HepG2 (cell line): Measurements from ENCODE around the gene CENPB. TPM values are rescaled to one million over a fixed set of nuclear protein-coding genes. Genes with fewer than 3 reads are reported as not detected.

Source experiments
- AGO1 ChIP-seq: fragments of 200-400 bp; formaldehyde crosslinking; IDR thresholded peaks from 2 replicates; pipeline ENCODE4 v1.6.1; 2017; ENCODE audit warnings: mild to moderate bottlenecking, low read depth, low read length, moderate library complexity; ENCODE audit not compliant: poor library complexity, severe bottlenecking
- ATAD3A ChIP-seq: sonication (generic); formaldehyde crosslinking; IDR thresholded peaks from 2 replicates; pipeline ENCODE4 v1.4.0; 2020; ENCODE audit warnings: missing genetic modification reagents
- DR1 ChIP-seq: sonication (generic); formaldehyde crosslinking; IDR thresholded peaks from 2 replicates; pipeline ENCODE4 v1.8.0; 2021; ENCODE audit warnings: mild to moderate bottlenecking, missing genetic modification reagents, inconsistent platforms
- FOXM1 ChIP-seq: sonication (generic); formaldehyde crosslinking; IDR thresholded peaks from 2 replicates; pipeline ENCODE4 v1.5.0; 2020; ENCODE audit warnings: missing genetic modification reagents
- MEF2D ChIP-seq: sonication (generic); formaldehyde crosslinking; IDR thresholded peaks from 2 replicates; pipeline ENCODE4 v1.5.1; 2020; ENCODE audit warnings: mild to moderate bottlenecking, missing genetic modification reagents
- MIXL1 ChIP-seq: IDR thresholded peaks from 2 replicates; pipeline ENCODE4 v1.6.1; 2016
- PCBP2 ChIP-seq: fragments of 200-400 bp; formaldehyde crosslinking; optimal IDR thresholded peaks from 2 replicates; pipeline ENCODE3; 2018; ENCODE audit warnings: low read length, low read depth; ENCODE audit not compliant: poor library complexity, severe bottlenecking
- RFXANK ChIP-seq: IDR thresholded peaks from 2 replicates; pipeline ENCODE4 v1.6.1; 2016
- SATB2 ChIP-seq: sonication (generic); formaldehyde crosslinking; IDR thresholded peaks from 2 replicates; pipeline ENCODE4 v1.5.0; 2020; ENCODE audit warnings: missing genetic modification reagents
- SMAD1 ChIP-seq: sonication (generic); formaldehyde crosslinking; IDR thresholded peaks from 2 replicates; pipeline ENCODE4 v1.4.0; 2020; ENCODE audit warnings: missing genetic modification reagents, low read depth, mild to moderate bottlenecking, borderline replicate concordance
- SSRP1 ChIP-seq: IDR thresholded peaks from 2 replicates; pipeline ENCODE4 v1.6.1; 2016; ENCODE audit warnings: control low read depth
- STAT5B ChIP-seq: sonication (generic); formaldehyde crosslinking; IDR thresholded peaks from 2 replicates; pipeline ENCODE4 v1.4.0; 2020; ENCODE audit warnings: missing genetic modification reagents
- ZMYM4 ChIP-seq: sonication (generic); formaldehyde crosslinking; IDR thresholded peaks from 2 replicates; pipeline ENCODE4 v1.8.1; 2023; ENCODE audit warnings: mild to moderate bottlenecking, missing genetic modification reagents
- ZNF282 ChIP-seq: fragments of 450-650 bp; IDR thresholded peaks from 2 replicates; pipeline ENCODE4 v1.6.1; 2018; ENCODE audit not compliant: partially characterized antibody
- ZNF652 ChIP-seq: IDR thresholded peaks from 2 replicates; pipeline ENCODE4 v1.6.1; 2016; ENCODE audit warnings: low read depth, borderline replicate concordance
- polyA plus RNA-seq, 8 experiments: library from polyadenylated mRNA; depleted of rRNA in 3 of 8; stranded (reverse) in 7 of 8; unstranded in 1 of 8; fragments of >200 nt; fragmentation: Illumina TruSeq in 4 of 8; extraction: Trizol in 4 of 8; gene quantifications; 2 replicates each; pipeline versions ENCODE4 v1.2.1 to v1.2.3, GENCODE V29; 2011 to 2016; ENCODE audit warnings: low read depth in 4 of 8, missing spikeins in 1 of 8, mixed read lengths in 1 of 8; ENCODE audit not compliant: insufficient read depth in 1 of 8
- total RNA-seq, 5 experiments: library from RNA; depleted of rRNA; stranded (reverse); fragments of >200 nt; fragmentation: Illumina TruSeq; extraction: Trizol; gene quantifications; 2 replicates each; pipeline ENCODE4 v1.2.3, GENCODE V29; 2016; ENCODE audit warnings: low read depth in 1 of 5
- TF ChIP-seq, protein P1 (sequence below): sonication (generic); formaldehyde crosslinking; IDR thresholded peaks from 2 replicates; pipeline ENCODE4 v1.8.1; 2023; ENCODE audit warnings: mild to moderate bottlenecking, missing genetic modification reagents, borderline replicate concordance
- TF ChIP-seq, protein P2 (sequence below): IDR thresholded peaks from 2 replicates; pipeline ENCODE4 v1.6.1; 2016; ENCODE audit warnings: missing biosample characterization, missing genetic modification reagents, low read depth
- TF ChIP-seq, protein P3 (sequence below): sonication (generic); formaldehyde crosslinking; IDR thresholded peaks from 2 replicates; pipeline ENCODE4 v1.5.0; 2020; ENCODE audit warnings: missing genetic modification reagents, mild to moderate bottlenecking, borderline replicate concordance
- TF ChIP-seq, protein P4 (sequence below): sonication (generic); formaldehyde crosslinking; IDR thresholded peaks from 2 replicates; pipeline ENCODE4 v1.4.0; 2020; ENCODE audit warnings: low read depth, mild to moderate bottlenecking, missing genetic modification reagents
- TF ChIP-seq, protein P5 (sequence below), 2 experiments: sonication (generic) in 1 of 2; formaldehyde crosslinking in 1 of 2; IDR thresholded peaks; 2 replicates each; pipeline versions ENCODE4 v1.4.0 to v1.6.1; 2018 to 2020; ENCODE audit warnings: missing genetic modification reagents in 2 of 2, borderline replicate concordance in 1 of 2, low read depth in 1 of 2, mild to moderate bottlenecking in 1 of 2, missing biosample characterization in 1 of 2
- TF ChIP-seq, protein P6 (sequence below): conservative IDR thresholded peaks from 2 replicates; pipeline ENCODE4 v1.6.1; 2018; ENCODE audit warnings: missing genetic modification reagents

The CENPB gene
- total and polyA plus RNA-seq, 2 of the 13 experiments (the other 11 are each of a cell fraction or from before 2014, with no cell fraction given) = 10.4 to 54.5 TPM

DNA sequence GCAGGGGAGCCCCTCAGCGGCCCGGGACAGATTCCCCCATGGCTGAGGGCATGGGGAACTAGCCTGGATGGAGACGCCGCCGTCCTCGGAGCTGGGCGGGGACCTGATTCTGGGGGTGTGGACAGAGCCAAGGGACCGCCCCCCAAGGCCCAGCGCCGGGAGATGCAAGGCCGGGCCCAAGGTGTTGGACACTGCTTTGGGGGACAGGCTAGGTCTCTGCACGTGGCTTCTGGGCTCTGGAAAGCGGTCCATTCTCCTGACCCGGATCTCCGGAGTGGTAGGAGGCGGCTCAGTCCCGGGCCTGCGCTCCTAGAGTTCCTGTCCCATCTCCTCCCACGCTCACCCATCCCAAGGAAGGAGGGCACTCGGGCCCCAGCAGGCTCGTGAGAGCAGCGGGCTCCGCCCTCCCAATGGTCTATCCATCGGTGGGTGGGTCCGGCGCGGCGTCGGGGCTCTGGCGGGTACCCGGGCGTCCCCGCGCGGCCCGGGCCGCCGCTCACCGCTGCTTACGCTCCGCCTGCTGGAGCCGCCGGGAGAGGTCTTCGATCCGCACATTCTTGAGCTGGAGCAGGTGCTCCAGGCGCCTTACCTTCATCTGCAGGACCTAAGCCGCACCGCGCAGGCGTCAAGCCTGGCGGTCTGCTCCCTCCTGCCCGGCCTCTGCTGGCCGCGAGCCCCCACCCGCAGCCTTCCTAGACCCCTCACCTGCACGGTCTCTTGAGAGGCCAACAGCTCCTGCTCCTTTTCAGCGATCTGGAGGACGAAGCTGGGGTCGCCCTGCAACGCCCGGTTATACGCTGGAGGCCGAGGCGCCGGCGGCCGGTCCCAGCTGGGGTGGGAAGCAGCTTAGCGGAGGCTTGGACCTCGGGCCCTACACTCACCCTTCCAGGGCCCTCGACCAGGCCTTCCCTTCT, 8.6 kb downstream of the CENPB start (continued):
- TF ChIP-seq SMAD1 (CRISPR knock-in tag) (peak; percentile 17), ZMYM4 (CRISPR knock-in tag) (peak; percentile 6; the same call in 1 of the 2 replicates), DR1 (CRISPR knock-in tag) (no peak), MEF2D (no peak), ATAD3A (no peak), SATB2 (CRISPR knock-in tag) (no peak), STAT5B (CRISPR knock-in tag) (no peak), PCBP2 (no peak), ZNF652 (CRISPR knock-in tag) (no peak), SSRP1 (CRISPR knock-in tag) (no peak), MIXL1 (CRISPR knock-in tag) (no peak), AGO1 (no peak), ZNF282 (no peak), FOXM1 (no peak), RFXANK (CRISPR knock-in tag) (no peak)
- TF ChIP-seq, protein P1, sequence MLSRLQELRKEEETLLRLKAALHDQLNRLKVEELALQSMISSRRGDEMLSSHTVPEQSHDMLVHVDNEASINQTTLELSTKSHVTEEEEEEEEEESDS (CRISPR knock-in tag) = no peak
- TF ChIP-seq, protein P2, sequence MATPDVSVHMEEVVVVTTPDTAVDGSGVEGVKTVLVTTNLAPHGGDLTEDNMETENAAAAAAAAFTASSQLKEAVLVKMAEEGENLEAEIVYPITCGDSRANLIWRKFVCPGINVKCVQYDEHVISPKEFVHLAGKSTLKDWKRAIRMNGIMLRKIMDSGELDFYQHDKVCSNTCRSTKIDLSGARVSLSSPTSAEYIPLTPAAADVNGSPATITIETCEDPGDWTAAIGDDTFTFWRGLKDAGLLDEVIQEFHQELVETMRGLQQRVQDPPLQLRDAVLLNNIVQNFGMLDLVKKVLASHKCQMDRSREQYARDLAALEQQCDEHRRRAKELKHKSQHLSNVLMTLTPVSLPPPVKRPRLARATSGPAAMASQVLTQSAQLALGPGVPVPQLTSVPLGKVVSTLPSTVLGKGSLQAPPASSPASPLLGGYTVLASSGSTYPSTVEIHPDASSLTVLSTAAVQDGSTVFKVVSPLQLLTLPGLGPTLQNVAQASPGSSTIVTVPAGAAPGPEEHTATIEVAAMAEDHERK = no peak
- TF ChIP-seq, protein P3, sequence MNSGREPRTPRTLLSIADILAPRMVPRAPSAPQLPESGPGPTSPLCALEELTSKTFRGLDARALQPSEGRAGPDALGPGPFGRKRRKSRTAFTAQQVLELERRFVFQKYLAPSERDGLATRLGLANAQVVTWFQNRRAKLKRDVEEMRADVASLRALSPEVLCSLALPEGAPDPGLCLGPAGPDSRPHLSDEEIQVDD = 0 out of 2 replicates have a peak, but pooled peaks have one; percentile 17
- TF ChIP-seq, protein P4, sequence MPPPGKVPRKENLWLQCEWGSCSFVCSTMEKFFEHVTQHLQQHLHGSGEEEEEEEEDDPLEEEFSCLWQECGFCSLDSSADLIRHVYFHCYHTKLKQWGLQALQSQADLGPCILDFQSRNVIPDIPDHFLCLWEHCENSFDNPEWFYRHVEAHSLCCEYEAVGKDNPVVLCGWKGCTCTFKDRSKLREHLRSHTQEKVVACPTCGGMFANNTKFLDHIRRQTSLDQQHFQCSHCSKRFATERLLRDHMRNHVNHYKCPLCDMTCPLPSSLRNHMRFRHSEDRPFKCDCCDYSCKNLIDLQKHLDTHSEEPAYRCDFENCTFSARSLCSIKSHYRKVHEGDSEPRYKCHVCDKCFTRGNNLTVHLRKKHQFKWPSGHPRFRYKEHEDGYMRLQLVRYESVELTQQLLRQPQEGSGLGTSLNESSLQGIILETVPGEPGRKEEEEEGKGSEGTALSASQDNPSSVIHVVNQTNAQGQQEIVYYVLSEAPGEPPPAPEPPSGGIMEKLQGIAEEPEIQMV (CRISPR knock-in tag) = no peak
- TF ChIP-seq, protein P5, sequence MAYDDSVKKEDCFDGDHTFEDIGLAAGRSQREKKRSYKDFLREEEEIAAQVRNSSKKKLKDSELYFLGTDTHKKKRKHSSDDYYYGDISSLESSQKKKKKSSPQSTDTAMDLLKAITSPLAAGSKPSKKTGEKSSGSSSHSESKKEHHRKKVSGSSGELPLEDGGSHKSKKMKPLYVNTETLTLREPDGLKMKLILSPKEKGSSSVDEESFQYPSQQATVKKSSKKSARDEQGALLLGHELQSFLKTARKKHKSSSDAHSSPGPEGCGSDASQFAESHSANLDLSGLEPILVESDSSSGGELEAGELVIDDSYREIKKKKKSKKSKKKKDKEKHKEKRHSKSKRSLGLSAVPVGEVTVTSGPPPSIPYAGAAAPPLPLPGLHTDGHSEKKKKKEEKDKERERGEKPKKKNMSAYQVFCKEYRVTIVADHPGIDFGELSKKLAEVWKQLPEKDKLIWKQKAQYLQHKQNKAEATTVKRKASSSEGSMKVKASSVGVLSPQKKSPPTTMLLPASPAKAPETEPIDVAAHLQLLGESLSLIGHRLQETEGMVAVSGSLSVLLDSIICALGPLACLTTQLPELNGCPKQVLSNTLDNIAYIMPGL (CRISPR knock-in tag; IDR thresholded peaks at IDR 0.05; ENCODE audit: borderline replicate concordance in 1 of 2, low read depth in 1 of 2) = 0 out of 4 replicates have a peak, but pooled peaks of 1 of the 2 experiments have one; percentile 25
- TF ChIP-seq, protein P6, sequence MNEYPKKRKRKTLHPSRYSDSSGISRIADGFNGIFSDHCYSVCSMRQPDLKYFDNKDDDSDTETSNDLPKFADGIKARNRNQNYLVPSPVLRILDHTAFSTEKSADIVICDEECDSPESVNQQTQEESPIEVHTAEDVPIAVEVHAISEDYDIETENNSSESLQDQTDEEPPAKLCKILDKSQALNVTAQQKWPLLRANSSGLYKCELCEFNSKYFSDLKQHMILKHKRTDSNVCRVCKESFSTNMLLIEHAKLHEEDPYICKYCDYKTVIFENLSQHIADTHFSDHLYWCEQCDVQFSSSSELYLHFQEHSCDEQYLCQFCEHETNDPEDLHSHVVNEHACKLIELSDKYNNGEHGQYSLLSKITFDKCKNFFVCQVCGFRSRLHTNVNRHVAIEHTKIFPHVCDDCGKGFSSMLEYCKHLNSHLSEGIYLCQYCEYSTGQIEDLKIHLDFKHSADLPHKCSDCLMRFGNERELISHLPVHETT = no peak
